HG03469 (cell line): ENCODE results near the gene AK6.
"Not testable (repeated sequence)": the region's sequence is repeated elsewhere in the genome, so short reads cannot be mapped to it uniquely, and the experiment has no call there.

ENCODE experiments used
- ATAC-seq: cut with Tn5 transposase; IDR thresholded peaks from one replicate; pipeline ENCODE4 v1.9.1; 2021; ENCODE audit warnings: mild to moderate bottlenecking, moderate library complexity, moderate number of reproducible peaks; ENCODE audit not compliant: unreplicated experiment

Gene AK6

GRCh38 chr5:69369340-69370121 is at the start of gene AK6, which contains the start of the genes RAD17 and TAF9:
Gene AK6, minus strand, starts transcription at chr5:69369520. Its CDS starts 30 bp downstream, at chr5:69369490.
Gene RAD17, plus strand, starts transcription at chr5:69369818. Its CDS starts 2,391 bp downstream, at chr5:69372209.
Gene TAF9, minus strand, starts transcription at chr5:69369520. Its CDS starts 3,783 bp downstream, at chr5:69365737.
- ATAC-seq: peak; percentile 82

- no peak for ATAC-seq
Observed at GRCh38 chr5:69418554-69418953, 49.2 kb upstream of the AK6 start.

GRCh38 chr5:69416699-69417098 is 47.4 kb upstream of the AK6 start:
- ATAC-seq: no peak

- no peak for ATAC-seq
Observed at GRCh38 chr5:69416180-69416579, 46.9 kb upstream of the AK6 start.

- no peak for ATAC-seq
Observed at GRCh38 chr5:69415584-69415958, 46.3 kb upstream of the AK6 start.

- no peak for ATAC-seq
Observed at GRCh38 chr5:69414885-69415583, 45.7 kb upstream of the AK6 start, which contains the start of gene MARVELD2. Gene MARVELD2, plus strand, starts transcription at chr5:69415116. Its CDS starts 4,270 bp downstream, at chr5:69419386.

- ATAC-seq: no peak
Observed at GRCh38 chr5:69404659-69405330, 35.5 kb upstream of the AK6 start.

- ATAC-seq: no peak
Observed at GRCh38 chr5:69378376-69378775, 9.1 kb upstream of the AK6 start.

- peak; percentile 51 for ATAC-seq
Observed at GRCh38 chr5:69374911-69375446, 5.7 kb upstream of the AK6 start.

- ATAC-seq: no peak
Observed at GRCh38 chr5:69372394-69372793, 3.1 kb upstream of the AK6 start.

- ATAC-seq: not testable (repeated sequence)
Observed at GRCh38 chr5:69370335-69370734, 1.0 kb upstream of the AK6 start.

- ATAC-seq: peak; percentile 1
Observed at GRCh38 chr5:69368458-69369339, 621 bp downstream of the AK6 start.

GRCh38 chr5:69367697-69368279 is 1.5 kb downstream of the AK6 start:
- no peak for ATAC-seq

GRCh38 chr5:69364850-69365249 is 4.5 kb downstream of the AK6 start:
- no peak for ATAC-seq

GRCh38 chr5:69364414-69364813 is 4.9 kb downstream of the AK6 start:
- no peak for ATAC-seq

GRCh38 chr5:69360442-69360841 is 8.9 kb downstream of the AK6 start:
- ATAC-seq: no peak

GRCh38 chr5:69359699-69360098 is 9.6 kb downstream of the AK6 start:
- ATAC-seq: no peak

- no peak for ATAC-seq
Observed at GRCh38 chr5:69350664-69351063, 18.7 kb downstream of the AK6 start.

- ATAC-seq: no peak
Observed at GRCh38 chr5:69343083-69343482, 26.2 kb downstream of the AK6 start.
